ENCODE measurements around the gene TRAP1.

The TRAP1 gene

DNA sequence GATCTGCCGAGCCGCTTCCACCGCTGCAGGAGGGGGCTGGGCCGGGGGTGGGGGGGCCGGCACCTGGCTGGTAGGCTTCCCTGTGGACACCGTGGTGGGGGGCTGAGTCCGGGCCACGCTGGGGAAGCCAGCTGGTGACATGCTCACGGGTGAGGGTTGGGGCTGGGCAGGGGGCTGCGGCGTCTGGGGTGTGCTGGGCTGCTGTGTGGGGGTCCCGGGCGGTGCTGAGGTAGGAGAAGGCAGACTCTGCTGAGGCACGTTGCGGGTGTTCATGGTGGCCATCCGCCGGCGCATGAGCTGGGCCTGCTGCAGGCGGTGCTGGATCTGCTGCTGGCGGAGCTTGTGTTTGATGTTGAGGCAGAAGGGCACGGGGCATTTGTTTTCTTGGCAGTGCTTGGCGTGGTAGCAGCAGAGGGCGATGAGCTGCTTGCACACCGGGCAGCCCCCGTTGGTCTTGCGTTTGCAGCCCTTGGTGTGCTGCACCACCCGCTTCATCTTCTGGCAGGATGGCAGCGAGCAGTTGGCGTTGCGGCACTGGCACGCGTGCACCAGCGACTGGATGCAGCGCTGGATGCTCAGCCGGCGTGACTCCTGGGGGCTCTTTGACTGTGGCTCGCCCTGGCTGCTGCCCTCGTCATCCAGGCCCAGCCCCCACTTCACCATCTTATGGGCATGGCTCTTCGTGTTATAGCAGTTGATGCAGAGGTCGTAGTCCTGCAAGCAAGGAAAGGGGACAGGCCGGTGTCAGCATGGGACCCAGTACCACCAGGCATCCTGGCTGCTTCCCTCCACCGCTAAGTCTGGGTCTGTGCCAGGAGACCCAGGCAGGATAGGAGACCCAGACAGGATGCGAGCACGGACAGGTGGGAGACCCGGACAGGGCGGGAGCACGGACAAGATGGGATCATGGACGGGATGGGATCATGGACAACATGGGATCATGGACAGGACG lies 12.1 kb upstream of the TRAP1 start:
- H4K20me1 ChIP-seq (ENCODE audit: low read depth, low read length), result 0 out of 2 replicates have a peak, but pooled peaks cover 2% of the 10 kb centered on the region
- H3K36me3 ChIP-seq (ENCODE audit: low read length), result peaks cover 2% of the 10 kb centered on the region; the same call in 1 of the 2 replicates

DNA sequence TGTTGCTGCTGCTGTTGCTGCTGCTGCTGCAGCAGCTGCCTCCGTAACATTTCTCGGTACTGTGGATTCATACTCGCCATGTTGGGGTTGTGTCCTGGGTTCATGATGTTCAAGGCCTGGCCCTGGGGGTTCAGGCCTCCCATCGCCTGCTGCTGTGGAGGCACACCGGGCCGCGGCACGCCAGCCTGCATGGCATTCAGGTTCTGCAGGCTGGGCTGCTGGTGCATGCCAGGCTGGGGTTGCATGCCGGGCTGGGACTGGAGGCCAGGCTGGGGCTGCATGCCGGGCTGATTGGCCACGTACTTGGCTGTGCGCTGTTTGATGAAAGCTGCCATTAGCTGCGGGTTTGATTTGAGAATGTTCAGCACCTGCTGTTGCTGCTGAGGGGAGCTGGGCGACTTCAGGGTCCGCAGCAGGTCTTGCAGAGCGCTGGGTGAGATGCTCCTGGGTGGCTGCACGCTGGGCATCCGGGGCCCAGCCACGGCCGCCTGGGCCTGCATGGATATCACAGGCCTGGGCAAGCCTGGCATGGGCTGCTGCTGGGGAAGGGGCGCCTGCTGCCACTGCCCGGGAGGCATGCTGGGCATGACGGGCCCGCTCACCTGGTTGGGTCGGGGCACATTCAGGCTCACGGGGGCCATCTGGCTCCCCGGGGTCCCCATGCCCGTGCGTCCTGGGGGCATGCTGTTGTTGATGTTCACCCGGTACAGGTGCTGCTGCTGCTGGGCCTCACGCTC lies 11.3 kb upstream of the TRAP1 start:
- Histone ChIP-seq H3F3A (ENCODE audit: insufficient read depth) (peaks cover 8% of the 10 kb centered on the region; the same call in 1 of the 2 replicates), H3K9ac (ENCODE audit: low read length) (no peak overlapping the region), H4K20me1 (ENCODE audit: low read depth, low read length) (0 out of 2 replicates have a peak, but pooled peaks cover 2% of the 10 kb centered on the region), H2AFZ (ENCODE audit: low read depth, low read length, severe bottlenecking) (no peak overlapping the region), H3K27me3 (ENCODE audit: low read length) (no peaks in the 10 kb centered on the region), H3K27ac (ENCODE audit: low read depth, low read length) (no peak overlapping the region), H3K4me2 (ENCODE audit: low read depth, low read length, poor library complexity, severe bottlenecking) (no peak overlapping the region), H3K79me2 (ENCODE audit: insufficient read depth, low read length) (no peaks in the 10 kb centered on the region), H3K4me3 (ENCODE audit: insufficient read depth, low read length, poor library complexity, severe bottlenecking) (no peak overlapping the region), H3K9me2 (replicated peaks; ENCODE audit: insufficient read depth, low read length) (no peaks in the 10 kb centered on the region), H3K9me3 (ENCODE audit: insufficient read depth, low read length) (no peaks in the 10 kb centered on the region), H3K36me3 (ENCODE audit: low read length) (peaks cover 2% of the 10 kb centered on the region; the same call in 1 of the 2 replicates)
- no peak for TF ChIP-seq EZH2phosphoT487 (conservative IDR thresholded peaks at IDR 0.05; ENCODE audit: low read length)
- TF ChIP-seq, protein P1, sequence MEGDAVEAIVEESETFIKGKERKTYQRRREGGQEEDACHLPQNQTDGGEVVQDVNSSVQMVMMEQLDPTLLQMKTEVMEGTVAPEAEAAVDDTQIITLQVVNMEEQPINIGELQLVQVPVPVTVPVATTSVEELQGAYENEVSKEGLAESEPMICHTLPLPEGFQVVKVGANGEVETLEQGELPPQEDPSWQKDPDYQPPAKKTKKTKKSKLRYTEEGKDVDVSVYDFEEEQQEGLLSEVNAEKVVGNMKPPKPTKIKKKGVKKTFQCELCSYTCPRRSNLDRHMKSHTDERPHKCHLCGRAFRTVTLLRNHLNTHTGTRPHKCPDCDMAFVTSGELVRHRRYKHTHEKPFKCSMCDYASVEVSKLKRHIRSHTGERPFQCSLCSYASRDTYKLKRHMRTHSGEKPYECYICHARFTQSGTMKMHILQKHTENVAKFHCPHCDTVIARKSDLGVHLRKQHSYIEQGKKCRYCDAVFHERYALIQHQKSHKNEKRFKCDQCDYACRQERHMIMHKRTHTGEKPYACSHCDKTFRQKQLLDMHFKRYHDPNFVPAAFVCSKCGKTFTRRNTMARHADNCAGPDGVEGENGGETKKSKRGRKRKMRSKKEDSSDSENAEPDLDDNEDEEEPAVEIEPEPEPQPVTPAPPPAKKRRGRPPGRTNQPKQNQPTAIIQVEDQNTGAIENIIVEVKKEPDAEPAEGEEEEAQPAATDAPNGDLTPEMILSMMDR (IDR thresholded peaks at IDR 0.05; ENCODE audit: insufficient read depth, low read length, poor library complexity, severe bottlenecking), result no peak

More for the DNA sequence above, 12.1 kb upstream of the TRAP1 start:
- no peaks in the 10 kb centered on the region for H3K79me2 ChIP-seq (ENCODE audit: insufficient read depth, low read length)
- H3K9me3 ChIP-seq (ENCODE audit: insufficient read depth, low read length), result no peaks in the 10 kb centered on the region
- H3K27me3 ChIP-seq (ENCODE audit: low read length), result no peaks in the 10 kb centered on the region
- peaks cover 8% of the 10 kb centered on the region; the same call in 1 of the 2 replicates for H3F3A ChIP-seq (ENCODE audit: insufficient read depth)
- no peak overlapping the region for H3K9ac ChIP-seq (ENCODE audit: low read length)
- no peak overlapping the region for H3K27ac ChIP-seq (ENCODE audit: low read depth, low read length)
- no peak overlapping the region for H3K4me3 ChIP-seq (ENCODE audit: insufficient read depth, low read length, poor library complexity, severe bottlenecking)
- TF ChIP-seq EZH2phosphoT487 (conservative IDR thresholded peaks at IDR 0.05; ENCODE audit: low read length), result no peak
- TF ChIP-seq, protein P1 (IDR thresholded peaks at IDR 0.05; ENCODE audit: insufficient read depth, low read length, poor library complexity, severe bottlenecking), result no peak
- H3K4me2 ChIP-seq (ENCODE audit: low read depth, low read length, poor library complexity, severe bottlenecking), result no peak overlapping the region
- H3K9me2 ChIP-seq (replicated peaks; ENCODE audit: insufficient read depth, low read length), result no peaks in the 10 kb centered on the region
- no peak overlapping the region for H2AFZ ChIP-seq (ENCODE audit: low read depth, low read length, severe bottlenecking)

DNA sequence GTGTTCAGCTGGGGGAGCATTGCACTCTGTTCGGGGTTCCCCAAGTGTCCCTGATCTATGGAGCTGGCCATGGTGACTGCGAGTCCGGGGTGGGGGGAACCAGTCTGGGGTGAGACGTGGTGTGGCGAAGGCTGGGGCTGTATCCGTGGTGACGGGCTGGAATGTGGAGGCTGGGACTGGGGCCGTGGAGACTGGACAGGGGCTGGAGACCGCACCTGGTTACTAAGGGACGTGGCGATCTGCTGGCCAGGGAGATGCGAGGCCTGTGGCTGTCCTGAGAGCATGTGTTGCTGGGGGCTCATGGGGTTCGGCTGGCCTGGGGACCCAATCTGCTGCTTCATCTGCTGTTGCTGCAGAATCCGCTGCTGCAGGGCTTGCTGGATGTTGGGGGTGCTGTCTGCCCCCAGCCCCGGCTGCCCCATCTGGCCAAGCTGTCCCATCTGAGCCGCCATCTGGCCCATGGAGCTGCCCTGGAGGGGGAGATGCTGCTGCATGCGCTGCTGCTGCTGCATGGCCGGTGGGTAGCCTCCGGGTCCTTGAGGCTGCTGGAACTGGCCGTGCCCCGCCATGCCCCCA lies 10.6 kb upstream of the TRAP1 start:
- TF ChIP-seq, protein P1 (IDR thresholded peaks at IDR 0.05; ENCODE audit: insufficient read depth, low read length, poor library complexity, severe bottlenecking), result no peak
- no peak for TF ChIP-seq EZH2phosphoT487 (conservative IDR thresholded peaks at IDR 0.05; ENCODE audit: low read length)
- Histone ChIP-seq H3F3A (ENCODE audit: insufficient read depth) (peaks cover 8% of the 10 kb centered on the region; the same call in 1 of the 2 replicates), H3K4me2 (ENCODE audit: low read depth, low read length, poor library complexity, severe bottlenecking) (no peak overlapping the region), H4K20me1 (ENCODE audit: low read depth, low read length) (0 out of 2 replicates have a peak, but pooled peaks cover 2% of the 10 kb centered on the region), H3K9me2 (replicated peaks; ENCODE audit: insufficient read depth, low read length) (no peaks in the 10 kb centered on the region), H2AFZ (ENCODE audit: low read depth, low read length, severe bottlenecking) (no peak overlapping the region), H3K27me3 (ENCODE audit: low read length) (no peaks in the 10 kb centered on the region), H3K4me3 (ENCODE audit: insufficient read depth, low read length, poor library complexity, severe bottlenecking) (no peak overlapping the region), H3K27ac (ENCODE audit: low read depth, low read length) (no peak overlapping the region), H3K9ac (ENCODE audit: low read length) (no peak overlapping the region), H3K9me3 (ENCODE audit: insufficient read depth, low read length) (no peaks in the 10 kb centered on the region), H3K36me3 (ENCODE audit: low read length) (peaks cover 2% of the 10 kb centered on the region; the same call in 1 of the 2 replicates), H3K79me2 (ENCODE audit: insufficient read depth, low read length) (no peaks in the 10 kb centered on the region)
